ENCODE data around the gene ZNF883. TPM values are rescaled to one million over a fixed set of nuclear protein-coding genes. Genes with fewer than 3 reads are reported as not detected.
A peak's percentile ranks its signal among the peaks of the same experiment; 100 is the strongest.
"Not testable (repeated sequence)": the region's sequence is repeated elsewhere in the genome, so short reads cannot be mapped to it uniquely, and the experiment has no call there.

The ZNF883 gene
- 0.51 and 1.0 TPM in 2 replicates for total RNA-seq (2014; rRNA removed)
- polyA plus RNA-seq (2012), result 0.26 TPM

GRCh38 chr9:113011911-113012381 is at the start of gene ZNF883:
ZNF883 (minus strand) TSS chr9:113012192.
- DNase-seq (ENCODE audit: low read depth), result peak; percentile 8

GRCh38 chr9:113061072-113061850 is 49.3 kb upstream of the ZNF883 start:
- not testable (repeated sequence) for DNase-seq (ENCODE audit: low read depth)

GRCh38 chr9:113059581-113060284 is 47.7 kb upstream of the ZNF883 start:
- not testable (repeated sequence) for DNase-seq (ENCODE audit: low read depth)

GRCh38 chr9:113057193-113057592 is 45.2 kb upstream of the ZNF883 start:
- DNase-seq (ENCODE audit: low read depth), result no peak

- peak; percentile 94 for DNase-seq (ENCODE audit: low read depth)
These were observed 44.5 kb upstream of the ZNF883 start, which contains the start of gene ZFP37 for GRCh38 chr9:113056191-113057106. ZFP37 (minus strand) TSS chr9:113056724; CDS start chr9:113056688, 36 bp downstream.

- DNase-seq (ENCODE audit: low read depth), result peak; percentile 20
These were observed 31.1 kb upstream of the ZNF883 start for GRCh38 chr9:113042884-113043657.

GRCh38 chr9:113026200-113026599 is 14.2 kb upstream of the ZNF883 start:
- peak; percentile 8 for DNase-seq (ENCODE audit: low read depth)

- DNase-seq (ENCODE audit: low read depth), result no peak
These were observed 6.3 kb upstream of the ZNF883 start for GRCh38 chr9:113018247-113018646.

GRCh38 chr9:113012492-113012891 is 500 bp upstream of the ZNF883 start:
- no peak for DNase-seq (ENCODE audit: low read depth)

- DNase-seq (ENCODE audit: low read depth), result no peak
These were observed 6.2 kb downstream of the ZNF883 start for GRCh38 chr9:113005777-113006176.

- DNase-seq (ENCODE audit: low read depth), result no peak
These were observed 14.6 kb downstream of the ZNF883 start for GRCh38 chr9:112997236-112997941.

GRCh38 chr9:112971415-112971814 is 40.6 kb downstream of the ZNF883 start:
- peak; percentile 19 for DNase-seq (ENCODE audit: low read depth)

GRCh38 chr9:112970939-112971338 is 41.1 kb downstream of the ZNF883 start:
- DNase-seq (ENCODE audit: low read depth), result peak; percentile 19

GRCh38 chr9:112969730-112970129 is 42.3 kb downstream of the ZNF883 start:
- DNase-seq (ENCODE audit: low read depth), result no peak

GRCh38 chr9:112955550-112955949 is 56.4 kb downstream of the ZNF883 start:
- no peak for DNase-seq (ENCODE audit: low read depth)

GRCh38 chr9:112945620-112946208 is 66.3 kb downstream of the ZNF883 start:
- DNase-seq (ENCODE audit: low read depth), result no peak

- DNase-seq (ENCODE audit: low read depth), result no peak
These were observed 72.6 kb downstream of the ZNF883 start for GRCh38 chr9:112939418-112939817.

GRCh38 chr9:112933696-112934095 is 78.3 kb downstream of the ZNF883 start:
- no peak for DNase-seq (ENCODE audit: low read depth)

- peak; percentile 38 for DNase-seq (ENCODE audit: low read depth)
These were observed 86.8 kb downstream of the ZNF883 start for GRCh38 chr9:112925058-112925641.
